Right atrium auricular region (tissue), 2 donors: ENCODE data around the gene CCNE1. TPM values are rescaled to one million over a fixed set of nuclear protein-coding genes. Genes with fewer than 3 reads are reported as not detected.

ENCODE experiments used
- DNase-seq: peaks from one replicate; pipeline ENCODE4 v3.0.0-alpha.2; 2019; ENCODE audit warnings: low spot score
- H3K27ac ChIP-seq, 2 donors: fragments of 200-600 bp; sonication (generic); 1 replicate in 1 of 2; 2 replicates in 1 of 2; pipeline ENCODE4 v1.5.1; 2016 to 2019
- H3K27me3 ChIP-seq, 2 donors: fragments of 200-600 bp; sonication (generic); one replicate each; pipeline versions ENCODE4 v1.5.1 to v1.6.0; 2017 to 2019
- H3K36me3 ChIP-seq: fragments of 200-600 bp; sonication (generic); one replicate; pipeline ENCODE4 v1.5.1; 2016
- H3K4me1 ChIP-seq, 2 donors: fragments of 200-600 bp; sonication (generic); one replicate each; pipeline versions ENCODE4 v1.5.1 to v1.6.0; 2017 to 2019
- H3K4me3 ChIP-seq, 2 donors: fragments of 200-600 bp; sonication (generic); 1 replicate in 1 of 2; 2 replicates in 1 of 2; pipeline ENCODE4 v1.5.1; 2017 to 2019; ENCODE audit warnings: mild to moderate bottlenecking in 1 of 2, moderate library complexity in 1 of 2
- H3K9me3 ChIP-seq, 2 donors: fragments of 200-600 bp; sonication (generic); one replicate each; pipeline ENCODE4 v1.5.1; 2019
- total RNA-seq, 2 donors: library from RNA; depleted of rRNA; stranded (reverse); fragments of >200 nt; gene quantifications; one replicate each; pipeline ENCODE4 v1.1.0, GENCODE V29; 2016
- TF ChIP-seq, protein P1 (sequence below), 2 donors: fragments of 200-600 bp; sonication (generic); IDR thresholded peaks; one replicate each; pipeline ENCODE4 v1.5.1; 2019; ENCODE audit warnings: antibody characterized with exemption in 2 of 2

Gene CCNE1
- total RNA-seq, 2 donors from 2014 or later, result 4.4 to 5.5 TPM

DNA sequence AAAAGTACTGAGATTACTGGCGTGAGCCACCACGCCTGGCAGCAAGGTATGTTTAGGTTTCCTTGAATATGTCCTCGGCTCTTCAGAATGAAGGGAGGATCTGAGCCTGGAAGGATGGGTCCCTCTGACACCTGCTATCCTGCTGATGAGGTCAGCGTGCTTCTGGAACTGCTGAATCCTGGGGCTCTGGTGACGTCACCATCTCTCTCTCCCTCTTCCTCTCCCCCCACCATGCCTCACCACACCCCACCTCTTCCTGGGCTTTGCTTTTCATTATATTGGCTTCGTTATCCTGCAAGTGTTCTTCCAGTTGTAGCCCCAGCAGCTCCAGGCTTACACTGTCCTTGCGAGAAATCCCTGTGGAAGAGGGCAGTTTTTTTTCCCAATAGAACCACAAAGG is 49.8 kb downstream of the CCNE1 start:
- TF ChIP-seq, protein P1, sequence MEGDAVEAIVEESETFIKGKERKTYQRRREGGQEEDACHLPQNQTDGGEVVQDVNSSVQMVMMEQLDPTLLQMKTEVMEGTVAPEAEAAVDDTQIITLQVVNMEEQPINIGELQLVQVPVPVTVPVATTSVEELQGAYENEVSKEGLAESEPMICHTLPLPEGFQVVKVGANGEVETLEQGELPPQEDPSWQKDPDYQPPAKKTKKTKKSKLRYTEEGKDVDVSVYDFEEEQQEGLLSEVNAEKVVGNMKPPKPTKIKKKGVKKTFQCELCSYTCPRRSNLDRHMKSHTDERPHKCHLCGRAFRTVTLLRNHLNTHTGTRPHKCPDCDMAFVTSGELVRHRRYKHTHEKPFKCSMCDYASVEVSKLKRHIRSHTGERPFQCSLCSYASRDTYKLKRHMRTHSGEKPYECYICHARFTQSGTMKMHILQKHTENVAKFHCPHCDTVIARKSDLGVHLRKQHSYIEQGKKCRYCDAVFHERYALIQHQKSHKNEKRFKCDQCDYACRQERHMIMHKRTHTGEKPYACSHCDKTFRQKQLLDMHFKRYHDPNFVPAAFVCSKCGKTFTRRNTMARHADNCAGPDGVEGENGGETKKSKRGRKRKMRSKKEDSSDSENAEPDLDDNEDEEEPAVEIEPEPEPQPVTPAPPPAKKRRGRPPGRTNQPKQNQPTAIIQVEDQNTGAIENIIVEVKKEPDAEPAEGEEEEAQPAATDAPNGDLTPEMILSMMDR (IDR thresholded peaks at IDR 0.05), result no peak
- Histone ChIP-seq H3K36me3 (no peaks in the 10 kb centered on the region), H3K27me3 (no peaks in the 10 kb centered on the region), H3K4me3 (no peak overlapping the region), H3K27ac (no peak overlapping the region), H3K4me1 (no peaks in the 10 kb centered on the region), H3K9me3 (no peaks in the 10 kb centered on the region)
- DNase-seq, result no peak

DNA sequence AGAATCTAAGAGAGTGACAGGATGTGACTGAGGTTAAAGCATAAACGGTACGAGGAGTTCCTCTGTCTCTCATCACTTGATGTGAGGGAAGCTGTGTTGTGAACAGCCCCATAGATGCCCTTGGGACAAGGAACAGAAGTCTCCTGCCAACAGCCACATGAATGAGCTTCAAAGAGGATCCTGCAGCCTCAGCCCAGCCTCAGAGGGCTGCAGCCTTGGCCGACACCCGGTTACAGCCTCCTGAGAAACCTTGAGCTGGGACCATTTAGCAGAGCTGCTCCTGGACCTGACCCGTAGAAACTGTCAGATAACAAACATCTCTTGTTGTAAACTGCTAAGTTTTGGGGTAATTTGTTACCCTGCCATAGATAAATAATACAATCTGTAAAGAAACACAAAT is 54.2 kb downstream of the CCNE1 start:
- Histone ChIP-seq H3K9me3 (peaks cover 0 to 12% of the 10 kb centered on the region in 2 donors), H3K4me3 (no peak overlapping the region), H3K36me3 (no peaks in the 10 kb centered on the region), H3K27ac (no peak overlapping the region), H3K27me3 (no peaks in the 10 kb centered on the region), H3K4me1 (no peaks in the 10 kb centered on the region)
- TF ChIP-seq, protein P1 (IDR thresholded peaks at IDR 0.05), result no peak
- DNase-seq, result no peak

DNA sequence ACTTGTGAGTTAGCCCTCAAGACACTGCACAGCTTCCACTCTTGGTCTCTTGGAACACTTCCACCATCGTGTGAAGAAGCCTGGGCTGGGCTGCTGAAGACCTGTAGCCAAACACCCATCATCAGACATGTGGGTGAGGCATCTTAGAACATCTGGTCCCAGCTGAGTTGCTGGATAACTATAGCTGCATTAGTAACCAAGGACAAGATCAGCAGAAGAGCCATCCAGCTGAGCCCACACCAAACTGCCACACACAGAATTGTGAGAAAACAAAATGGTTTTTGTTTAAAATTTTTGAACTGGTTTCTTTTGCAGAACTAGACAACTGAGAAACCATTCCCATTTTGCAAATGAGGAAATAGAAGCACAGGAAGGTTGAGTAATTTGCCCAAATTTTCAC is 56.2 kb downstream of the CCNE1 start:
- no peak for DNase-seq
- TF ChIP-seq, protein P1 (IDR thresholded peaks at IDR 0.05), result no peak
- Histone ChIP-seq H3K4me1 (peaks cover 0 to 2% of the 10 kb centered on the region in 2 donors), H3K4me3 (no peak overlapping the region), H3K27ac (no peak overlapping the region), H3K27me3 (peaks cover 0 to 2% of the 10 kb centered on the region in 2 donors), H3K9me3 (peaks cover 0 to 12% of the 10 kb centered on the region in 2 donors), H3K36me3 (no peaks in the 10 kb centered on the region)

DNA sequence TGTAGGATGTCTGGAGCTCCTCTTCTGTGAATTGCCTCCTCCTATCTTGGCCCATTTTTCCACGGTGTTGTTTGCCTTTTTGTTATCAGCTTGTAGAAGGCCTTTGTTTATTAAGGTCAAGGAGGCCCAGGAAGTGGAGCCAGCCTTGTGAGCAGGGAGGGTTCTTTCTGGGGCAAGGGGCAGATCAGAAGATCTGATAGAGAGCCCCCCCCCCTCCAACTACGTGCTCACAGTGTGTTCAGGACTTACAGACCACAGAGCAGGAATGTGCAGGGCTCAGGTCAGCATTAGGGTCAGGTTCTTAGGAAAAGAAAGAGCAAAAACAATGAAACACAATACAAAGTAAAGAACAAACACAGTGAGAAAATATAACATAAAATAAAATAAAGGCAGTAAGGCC is 59.4 kb downstream of the CCNE1 start:
- Histone ChIP-seq H3K4me1 (peaks cover 0 to 23% of the 10 kb centered on the region in 2 donors), H3K27me3 (peaks cover 0 to 6% of the 10 kb centered on the region in 2 donors), H3K27ac (no peak overlapping the region), H3K4me3 (no peak overlapping the region), H3K9me3 (peaks cover 0 to 12% of the 10 kb centered on the region in 2 donors), H3K36me3 (no peaks in the 10 kb centered on the region)
- no peak for DNase-seq
- TF ChIP-seq, protein P1 (IDR thresholded peaks at IDR 0.05), result no peak

DNA sequence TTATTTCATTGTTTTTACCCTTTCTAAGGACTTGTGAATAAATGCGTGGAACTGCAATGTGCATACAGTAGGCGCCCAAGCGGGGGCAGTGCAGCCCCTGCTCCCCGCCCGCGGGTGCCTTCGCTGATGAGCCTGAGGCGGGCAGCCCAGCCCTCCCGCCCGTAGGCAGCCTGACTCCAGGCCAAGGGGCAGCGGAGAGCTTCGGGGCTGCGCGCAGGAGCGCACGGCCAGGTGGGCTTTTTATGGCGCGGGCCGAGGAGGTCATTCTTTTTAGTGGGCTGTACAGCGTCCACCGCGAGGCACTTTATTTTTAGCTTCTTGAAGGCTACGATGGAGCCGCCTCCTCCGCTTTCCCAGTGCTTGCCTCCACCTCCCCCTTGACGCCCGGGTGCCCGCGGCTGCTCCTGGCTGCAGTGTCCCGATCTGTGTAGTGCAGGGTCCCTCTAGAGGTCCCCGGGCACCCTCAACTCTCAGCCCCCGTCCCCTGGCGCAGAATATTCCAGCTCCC is 60.5 kb downstream of the CCNE1 start:
- no peak for DNase-seq
- H3K36me3 ChIP-seq, result no peaks in the 10 kb centered on the region
- peaks cover 0 to 6% of the 10 kb centered on the region in 2 donors for H3K27me3 ChIP-seq
- no peak overlapping the region for H3K4me3 ChIP-seq
- H3K4me1 ChIP-seq, result peaks cover 0 to 23% of the 10 kb centered on the region in 2 donors
- no peak overlapping the region for H3K27ac ChIP-seq
- TF ChIP-seq, protein P1 (IDR thresholded peaks at IDR 0.05), result peak in 1 of 2 donors; percentile 22
- peaks cover 0 to 12% of the 10 kb centered on the region in 2 donors for H3K9me3 ChIP-seq
